ENCODE results near the gene PRUNE1. TPM values are rescaled to one million over a fixed set of nuclear protein-coding genes. Genes with fewer than 3 reads are reported as not detected.

PRUNE1 gene
- total and polyA plus RNA-seq, 2 donors from 2014 or later = 24.0 to 25.6 TPM

DNA sequence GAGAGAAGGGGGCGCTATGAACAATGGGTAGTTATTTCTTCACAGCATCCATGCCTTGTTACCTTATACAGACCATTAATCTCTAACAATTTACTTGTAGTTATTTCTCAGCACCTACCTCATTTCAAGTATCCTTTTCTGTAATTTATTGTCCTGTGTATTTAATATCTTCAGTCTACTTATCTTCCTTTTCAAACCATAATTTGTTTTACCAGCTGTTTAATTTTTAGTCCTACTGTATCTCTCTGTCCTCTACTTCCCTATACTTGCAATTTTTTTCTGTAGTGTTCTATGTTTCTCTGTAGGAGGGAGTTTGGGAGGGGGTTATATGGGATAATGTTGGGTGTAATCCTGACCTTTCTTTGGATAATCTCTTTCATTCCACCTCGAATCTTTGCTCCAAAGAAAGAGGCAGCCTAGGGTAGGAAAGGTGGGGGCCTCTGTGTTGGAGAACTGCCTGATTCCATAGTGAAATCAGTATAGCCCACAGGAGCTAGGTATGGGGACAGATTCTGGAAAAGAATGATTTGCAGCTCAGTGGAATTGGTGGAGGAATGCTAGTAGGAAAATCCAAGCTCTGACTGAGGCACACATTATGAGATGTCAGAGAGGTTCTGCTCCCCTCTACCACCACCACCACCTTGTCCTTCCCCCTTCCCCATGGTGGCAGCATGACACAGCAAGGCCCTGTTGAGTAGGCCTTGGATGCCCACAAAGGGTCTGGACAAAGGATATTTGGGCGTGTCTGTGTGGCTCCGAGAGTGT lies 52.6 kb downstream of the PRUNE1 start:
- H3K9ac ChIP-seq (ENCODE audit: low read length in 3 of 3) = peak overlapping the region in 2 of 3 donors; percentile 79 to 99
- no peak overlapping the region for H3K27ac ChIP-seq (ENCODE audit: low read depth in 2 of 2, low read length in 2 of 2)
- peak overlapping the region; percentile 86 to 99 (median 95) for H3K4me3 ChIP-seq (ENCODE audit: low read length in 3 of 3)

DNA sequence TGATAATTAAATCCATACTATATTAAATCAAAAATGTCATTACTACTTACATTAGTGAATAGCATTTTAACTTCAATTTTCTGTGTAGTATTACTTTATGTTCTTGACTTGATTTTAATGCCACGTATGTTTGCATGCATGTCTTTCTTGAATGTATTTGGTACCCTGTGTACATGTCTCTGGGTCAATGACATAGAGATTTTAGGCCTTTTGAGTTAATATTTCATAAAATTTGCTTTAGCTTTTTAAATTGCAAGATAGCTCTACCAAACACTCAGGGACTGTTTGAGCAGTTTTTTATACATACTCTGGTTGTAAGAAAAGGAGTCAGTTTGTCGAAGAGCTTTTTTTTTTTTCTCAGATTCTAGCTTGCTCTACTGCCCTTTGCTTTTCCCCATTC lies 53.5 kb downstream of the PRUNE1 start:
- TF ChIP-seq, protein P1, sequence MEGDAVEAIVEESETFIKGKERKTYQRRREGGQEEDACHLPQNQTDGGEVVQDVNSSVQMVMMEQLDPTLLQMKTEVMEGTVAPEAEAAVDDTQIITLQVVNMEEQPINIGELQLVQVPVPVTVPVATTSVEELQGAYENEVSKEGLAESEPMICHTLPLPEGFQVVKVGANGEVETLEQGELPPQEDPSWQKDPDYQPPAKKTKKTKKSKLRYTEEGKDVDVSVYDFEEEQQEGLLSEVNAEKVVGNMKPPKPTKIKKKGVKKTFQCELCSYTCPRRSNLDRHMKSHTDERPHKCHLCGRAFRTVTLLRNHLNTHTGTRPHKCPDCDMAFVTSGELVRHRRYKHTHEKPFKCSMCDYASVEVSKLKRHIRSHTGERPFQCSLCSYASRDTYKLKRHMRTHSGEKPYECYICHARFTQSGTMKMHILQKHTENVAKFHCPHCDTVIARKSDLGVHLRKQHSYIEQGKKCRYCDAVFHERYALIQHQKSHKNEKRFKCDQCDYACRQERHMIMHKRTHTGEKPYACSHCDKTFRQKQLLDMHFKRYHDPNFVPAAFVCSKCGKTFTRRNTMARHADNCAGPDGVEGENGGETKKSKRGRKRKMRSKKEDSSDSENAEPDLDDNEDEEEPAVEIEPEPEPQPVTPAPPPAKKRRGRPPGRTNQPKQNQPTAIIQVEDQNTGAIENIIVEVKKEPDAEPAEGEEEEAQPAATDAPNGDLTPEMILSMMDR (IDR thresholded peaks at IDR 0.05; ENCODE audit: borderline replicate concordance, extremely low read depth, insufficient read depth) = no peak
- intact Hi-C loops (cut with DNase I) = no loop called here
- FAIRE-seq (no peak), DNase-seq (no peak)
- Histone ChIP-seq H3K27ac (ENCODE audit: low read depth in 2 of 2, low read length in 2 of 2) (no peak overlapping the region), H3K4me3 (ENCODE audit: low read length in 3 of 3) (peak overlapping the region in 1 of 3 donors; percentile 86), H3K9ac (ENCODE audit: low read length in 3 of 3) (no peak overlapping the region), H3K4me1 (ENCODE audit: control insufficient read depth in 2 of 3, insufficient read depth in 2 of 3, low read depth in 1 of 3, low read length in 3 of 3) (peaks cover 3 to 12% (median 4%) of the 10 kb centered on the region in 3 donors), H3K9me3 (ENCODE audit: control insufficient read depth in 2 of 3, insufficient read depth in 1 of 3, low read length in 3 of 3) (no peaks in the 10 kb centered on the region), H3K36me3 (ENCODE audit: control insufficient read depth in 2 of 3, insufficient read depth in 3 of 3, low read length in 3 of 3) (peaks cover 0 to 3% (median under 1%) of the 10 kb centered on the region in 3 donors), H3K27me3 (ENCODE audit: control insufficient read depth, insufficient read depth, low read length) (no peaks in the 10 kb centered on the region)

More for the DNA sequence above, 52.6 kb downstream of the PRUNE1 start:
- Histone ChIP-seq H3K27me3 (ENCODE audit: control insufficient read depth, insufficient read depth, low read length) (no peaks in the 10 kb centered on the region), H3K4me1 (ENCODE audit: control insufficient read depth in 2 of 3, insufficient read depth in 2 of 3, low read depth in 1 of 3, low read length in 3 of 3) (peaks cover 4 to 20% (median 8%) of the 10 kb centered on the region in 3 donors), H3K9me3 (ENCODE audit: control insufficient read depth in 2 of 3, insufficient read depth in 1 of 3, low read length in 3 of 3) (no peaks in the 10 kb centered on the region), H3K36me3 (ENCODE audit: control insufficient read depth in 2 of 3, insufficient read depth in 3 of 3, low read length in 3 of 3) (peaks cover under 1 to 10% (median 3%) of the 10 kb centered on the region in 3 donors)
- no peak for FAIRE-seq
- TF ChIP-seq, protein P1 (IDR thresholded peaks at IDR 0.05; ENCODE audit: borderline replicate concordance, extremely low read depth, insufficient read depth) = no peak
- intact Hi-C loops (cut with DNase I) = no loop called here
- DNase-seq = peak in 4 of 5 donors; percentile 24 to 56 (median 51)

DNA sequence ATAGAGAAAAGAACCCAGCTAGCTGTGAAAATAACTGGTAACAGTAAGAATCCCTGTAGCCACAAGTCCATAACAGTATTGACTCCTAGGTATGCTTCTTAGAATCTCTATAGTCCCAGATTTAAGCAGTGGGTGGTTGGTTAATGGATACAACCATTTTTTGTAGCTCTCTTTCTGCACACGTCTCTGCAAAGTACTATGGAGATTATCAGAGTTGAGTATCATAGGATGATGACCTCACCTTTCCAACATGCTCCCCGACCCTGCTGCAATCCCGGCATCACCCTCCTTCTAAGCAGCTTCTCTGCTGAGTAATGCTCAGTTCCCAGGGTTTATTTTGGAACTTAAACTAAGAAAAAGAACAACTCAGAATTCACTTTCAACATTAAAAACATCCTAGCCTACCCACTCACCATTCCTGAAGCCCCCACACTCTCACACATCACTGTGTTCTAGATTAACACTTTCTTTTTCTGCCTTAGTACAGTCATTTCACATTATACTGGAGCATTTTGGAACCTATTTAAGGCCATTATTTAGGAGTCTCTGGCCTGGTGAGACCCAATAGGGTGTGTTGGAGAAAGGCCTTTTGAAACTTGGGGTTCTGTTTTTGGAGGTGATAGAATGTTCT lies 54.6 kb downstream of the PRUNE1 start:
- intact Hi-C loops (cut with DNase I) = no loop called here
- no peak overlapping the region for H3K4me3 ChIP-seq (ENCODE audit: low read length in 3 of 3)
- TF ChIP-seq, protein P1 (IDR thresholded peaks at IDR 0.05; ENCODE audit: borderline replicate concordance, extremely low read depth, insufficient read depth) = no peak
- H3K27me3 ChIP-seq (ENCODE audit: control insufficient read depth, insufficient read depth, low read length) = no peaks in the 10 kb centered on the region
- no peaks in the 10 kb centered on the region for H3K36me3 ChIP-seq (ENCODE audit: control insufficient read depth in 2 of 3, insufficient read depth in 3 of 3, low read length in 3 of 3)
- no peaks in the 10 kb centered on the region for H3K9me3 ChIP-seq (ENCODE audit: control insufficient read depth in 2 of 3, insufficient read depth in 1 of 3, low read length in 3 of 3)
- no peak for DNase-seq
- peaks cover 0 to 7% (median 3%) of the 10 kb centered on the region in 3 donors for H3K4me1 ChIP-seq (ENCODE audit: control insufficient read depth in 2 of 3, insufficient read depth in 2 of 3, low read depth in 1 of 3, low read length in 3 of 3)
- no peak for FAIRE-seq
- H3K9ac ChIP-seq (ENCODE audit: low read length in 3 of 3) = no peak overlapping the region
- H3K27ac ChIP-seq (ENCODE audit: low read depth in 2 of 2, low read length in 2 of 2) = no peak overlapping the region
